Fibroblast of skin of scalp (primary cell): ENCODE data around the gene ARSA.
"Not testable (repeated sequence)": the region's sequence is repeated elsewhere in the genome, so short reads cannot be mapped to it uniquely, and the experiment has no call there.

Source experiments
- DNase-seq: peaks from one replicate; pipeline ENCODE4 v3.0.0-alpha.2; 2013

ARSA gene

DNA sequence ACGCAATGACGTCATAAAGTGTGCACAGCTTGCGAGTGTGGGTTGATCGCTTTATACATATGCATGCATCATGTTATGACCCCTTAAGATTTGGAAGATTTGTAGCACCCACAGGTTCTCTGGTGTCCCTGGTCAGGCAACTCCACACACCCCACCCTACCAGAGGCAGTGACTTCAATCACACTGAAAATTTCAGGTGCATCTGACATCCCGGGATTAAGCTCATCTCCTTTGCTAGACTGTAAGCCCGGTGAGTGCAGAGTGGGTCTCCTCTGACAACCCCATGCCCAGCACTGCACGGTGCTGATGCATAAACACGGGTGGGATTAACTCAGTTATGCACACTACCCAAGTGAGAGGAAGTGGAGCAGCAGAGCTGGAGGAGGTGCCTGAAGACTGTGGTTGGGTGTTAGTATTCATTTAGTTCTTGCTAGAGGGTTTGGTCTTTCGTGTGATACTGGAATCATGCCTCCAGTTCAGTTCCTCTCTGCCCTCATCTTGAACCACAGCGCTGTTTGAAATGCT is 6.5 kb downstream of the ARSA start:
- DNase-seq: no peak

DNA sequence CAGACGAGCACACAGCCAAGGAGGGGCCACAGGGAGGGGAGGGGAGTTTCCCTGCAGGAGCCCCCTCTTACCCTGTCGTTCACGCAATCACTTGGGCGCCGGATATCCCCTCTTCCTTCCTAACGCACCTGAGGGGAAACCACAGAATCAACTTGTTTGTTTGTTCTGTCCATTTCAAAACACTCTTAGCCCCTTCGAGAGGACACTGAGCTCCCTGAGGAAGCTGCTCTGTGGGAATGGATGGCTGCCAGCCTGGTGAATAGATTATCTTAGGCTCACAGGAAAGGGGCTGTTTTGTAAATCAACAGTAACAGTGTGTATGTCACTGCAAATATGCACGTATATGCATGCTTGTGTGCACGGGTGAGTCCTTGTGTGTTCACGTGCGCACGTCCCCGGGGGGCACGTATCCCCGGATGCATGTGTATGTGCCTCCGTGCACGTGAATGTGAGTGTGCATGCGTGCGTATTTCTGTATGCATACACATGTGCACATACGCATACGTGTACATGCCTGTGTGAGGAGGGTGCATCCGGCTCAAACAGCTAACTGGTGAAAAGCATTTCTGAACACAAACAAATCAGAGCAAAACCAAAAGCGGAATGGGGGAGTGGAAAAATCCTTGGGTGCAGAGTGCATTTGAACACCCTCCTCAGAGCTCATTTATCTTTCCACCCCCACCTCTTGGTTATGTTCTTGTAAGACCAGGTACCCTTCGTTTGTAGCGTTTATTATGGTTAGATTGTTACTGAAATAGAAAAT is 7.2 kb downstream of the ARSA start:
- peak; percentile 11 for DNase-seq

DNA sequence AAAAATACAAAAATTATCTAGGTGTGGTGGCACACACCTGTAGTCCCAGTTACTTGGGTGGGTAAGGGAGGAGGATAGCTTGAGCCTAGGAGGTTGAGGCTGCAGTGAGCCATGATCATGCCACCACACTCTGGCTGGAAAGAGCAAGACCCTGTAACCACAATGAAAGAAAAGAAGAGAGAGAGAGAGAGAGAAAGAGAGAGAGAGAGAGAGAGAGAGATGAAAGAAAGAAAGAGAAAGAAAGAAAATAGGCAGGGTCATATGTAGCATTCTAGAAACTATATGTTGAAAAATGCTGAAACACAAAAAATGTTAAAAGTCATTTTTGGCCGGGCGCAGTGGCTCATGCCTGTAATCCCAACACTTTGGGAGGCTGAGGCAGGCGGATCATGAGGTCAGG is 13.7 kb downstream of the ARSA start:
- not testable (repeated sequence) for DNase-seq

DNA sequence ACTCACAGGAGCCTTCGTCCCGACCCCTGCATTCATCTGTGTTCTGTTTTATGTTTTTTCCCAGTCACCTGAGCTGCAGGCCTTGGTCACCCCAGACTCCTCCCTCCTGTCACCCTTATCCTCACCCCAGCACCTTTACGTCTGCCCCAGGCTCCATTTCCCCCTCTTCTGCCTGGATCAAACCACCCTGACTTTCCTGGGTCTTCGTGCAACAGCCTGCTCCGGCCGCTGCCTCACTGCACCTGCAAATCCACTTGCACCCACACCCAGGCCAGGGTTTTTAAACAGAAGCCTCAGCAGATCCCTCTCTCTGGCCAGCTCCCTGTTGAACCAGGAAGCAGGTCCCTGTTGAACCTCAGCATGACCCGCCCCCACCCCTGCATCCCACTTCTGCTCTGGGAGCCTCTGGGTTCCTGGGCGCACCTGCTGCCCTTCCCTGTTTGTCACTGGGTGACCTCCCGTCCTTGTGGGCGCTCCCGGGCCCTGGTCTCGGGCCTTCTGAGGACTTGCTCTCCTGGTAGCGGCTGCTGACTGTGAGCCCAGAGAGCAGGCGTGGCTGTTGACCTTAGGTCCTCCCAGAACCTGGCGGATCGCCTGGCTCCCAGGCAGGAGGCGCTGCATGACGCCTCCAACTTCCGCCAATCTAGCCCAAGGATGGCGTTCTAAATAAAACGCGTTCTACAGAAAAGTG is 14.5 kb downstream of the ARSA start:
- no peak for DNase-seq

DNA sequence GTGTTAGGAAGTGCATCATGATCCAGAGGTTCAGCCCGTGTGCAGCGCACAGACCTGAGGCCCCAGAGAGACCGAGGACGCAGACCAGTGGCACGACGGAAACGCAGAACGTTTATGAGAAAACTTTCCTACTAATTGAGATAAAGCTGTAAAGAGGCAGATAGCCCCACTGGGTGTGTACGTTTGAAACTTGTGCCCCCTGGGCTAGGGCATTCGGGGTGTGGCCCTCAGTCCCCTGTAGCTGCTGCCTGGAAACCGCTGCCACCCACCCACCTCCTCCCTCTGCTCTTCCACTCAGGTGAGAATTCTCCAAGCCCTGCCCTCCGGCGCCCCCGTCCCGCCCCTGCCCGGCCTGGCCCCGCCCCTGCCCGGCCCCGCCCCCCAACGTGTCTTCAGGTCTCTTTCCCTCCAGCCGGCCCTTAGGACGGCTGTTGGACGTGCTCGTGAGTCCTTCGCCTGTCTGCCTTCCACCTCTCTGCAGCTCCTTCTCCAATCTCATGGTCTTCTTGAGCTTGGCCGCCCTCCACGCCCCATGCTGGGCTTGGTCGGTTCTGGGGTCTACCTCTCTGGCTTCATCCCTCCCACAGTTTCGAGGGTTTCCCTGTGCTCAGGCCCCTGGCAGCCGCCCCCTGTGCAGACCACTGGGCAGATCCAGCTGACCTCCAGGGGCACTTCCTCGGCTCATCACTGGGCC is 15.3 kb downstream of the ARSA start:
- no peak for DNase-seq

DNA sequence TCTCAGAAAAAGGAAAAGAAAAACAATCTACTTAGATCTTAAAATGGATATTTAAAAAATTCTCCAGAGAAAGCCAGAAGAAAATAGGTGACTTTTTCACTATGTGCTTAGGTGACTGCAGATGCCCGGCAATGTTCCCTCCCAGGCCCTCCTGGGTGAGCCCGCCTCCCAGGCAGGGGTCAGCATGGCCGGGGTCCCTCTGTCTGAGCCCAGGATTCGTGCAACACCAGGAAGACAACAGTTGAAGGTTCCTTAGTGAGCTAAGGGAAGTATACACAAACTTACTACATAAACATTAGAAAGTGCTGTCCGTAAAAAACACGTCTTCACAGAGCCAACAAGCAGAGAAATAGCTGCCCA is 15.8 kb downstream of the ARSA start:
- DNase-seq: no peak

DNA sequence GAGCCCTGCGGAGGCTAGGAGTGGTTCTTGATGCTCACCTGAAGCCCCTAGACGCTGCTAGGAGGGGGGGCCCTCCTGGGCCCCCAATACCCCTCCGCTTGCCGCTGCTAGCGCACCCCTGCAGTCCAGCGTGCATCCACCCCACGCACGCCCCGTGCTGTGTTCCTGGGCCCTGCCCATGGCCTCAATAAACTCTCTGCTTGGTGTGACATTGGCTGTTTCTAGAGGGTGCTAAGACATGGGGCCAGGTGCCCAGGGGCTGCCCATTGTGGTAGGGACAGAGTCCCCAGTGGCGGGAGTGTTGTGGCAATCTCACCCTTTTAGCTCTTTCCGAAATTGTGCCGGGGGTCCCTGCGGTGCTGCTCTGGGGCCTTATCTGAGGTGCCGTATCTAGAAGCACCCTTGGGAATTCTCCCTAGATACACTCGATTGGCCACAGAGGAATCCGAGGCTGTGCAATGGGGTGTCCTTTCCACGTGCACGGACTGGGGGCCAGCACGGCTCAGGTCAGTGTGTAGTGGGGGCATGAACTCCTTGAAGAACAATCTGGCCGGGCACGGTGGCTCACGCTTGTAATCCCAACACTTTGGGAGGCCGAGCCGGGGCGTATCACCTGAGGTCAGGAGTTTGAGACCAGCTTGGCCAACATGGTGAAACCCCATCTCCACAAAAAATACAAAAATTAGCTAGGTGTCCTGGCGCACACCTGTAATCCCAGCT is 16.5 kb downstream of the ARSA start:
- no peak for DNase-seq

DNA sequence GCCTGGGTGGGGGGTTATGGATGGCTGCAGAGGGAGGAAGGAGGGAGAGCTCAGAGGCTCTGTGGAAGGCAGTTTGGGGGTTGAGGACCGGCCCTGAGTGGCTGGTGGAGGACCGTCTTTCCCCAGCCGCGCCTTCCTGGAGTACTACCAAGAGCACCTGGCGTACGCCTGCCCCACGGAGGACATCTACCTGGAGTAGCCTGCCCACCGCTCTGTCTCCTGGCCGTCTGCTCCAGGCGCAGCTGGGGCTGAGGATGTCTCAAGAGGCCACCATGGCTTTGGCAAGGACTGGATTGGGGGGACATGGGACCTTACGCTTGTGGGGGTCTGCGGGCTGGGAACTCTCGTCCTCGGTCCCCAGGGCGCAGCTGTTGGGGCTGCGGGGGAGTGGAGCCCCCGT is 17.4 kb downstream of the ARSA start:
- no peak for DNase-seq

DNA sequence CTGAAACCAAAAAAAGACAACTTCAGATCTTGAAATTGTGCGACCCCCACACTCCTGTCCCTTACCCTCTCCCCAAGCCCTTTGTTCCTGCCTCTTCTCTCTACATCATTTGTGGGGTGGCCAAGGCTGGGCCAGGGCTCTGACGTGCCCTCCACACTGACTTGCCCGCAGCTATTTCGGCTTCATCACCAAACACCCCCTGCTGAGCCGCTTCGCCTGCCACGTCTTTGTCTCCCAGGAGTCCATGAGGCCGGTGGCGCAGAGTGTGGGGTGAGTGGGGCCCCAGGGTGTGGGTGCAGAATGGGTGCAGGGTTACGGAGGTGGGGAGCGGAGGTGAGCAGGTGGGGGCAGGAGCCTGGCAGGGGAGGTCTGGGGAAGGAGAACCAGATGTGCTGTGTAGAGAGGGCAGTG is 17.9 kb downstream of the ARSA start:
- DNase-seq: no peak

DNA sequence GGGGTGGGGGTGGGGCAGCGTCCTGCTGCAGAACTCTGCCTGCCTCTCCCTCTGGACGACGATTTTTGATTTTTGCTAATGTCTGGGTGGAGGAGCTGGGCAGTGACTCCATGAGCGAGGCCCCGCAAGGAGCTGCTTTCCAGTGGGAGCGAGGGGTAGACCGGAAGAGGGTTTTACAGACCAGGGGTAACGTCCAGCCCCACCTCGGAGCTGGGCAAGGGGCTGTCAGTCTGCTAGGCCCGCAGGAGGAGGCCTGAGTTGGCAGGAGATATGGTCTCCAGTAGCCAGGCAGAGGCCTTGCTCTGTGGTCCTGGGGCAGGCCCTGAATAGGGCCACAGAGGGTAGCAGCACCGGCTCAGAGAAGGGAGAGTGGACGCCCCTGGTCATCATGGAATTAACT is 18.4 kb downstream of the ARSA start:
- DNase-seq: no peak

DNA sequence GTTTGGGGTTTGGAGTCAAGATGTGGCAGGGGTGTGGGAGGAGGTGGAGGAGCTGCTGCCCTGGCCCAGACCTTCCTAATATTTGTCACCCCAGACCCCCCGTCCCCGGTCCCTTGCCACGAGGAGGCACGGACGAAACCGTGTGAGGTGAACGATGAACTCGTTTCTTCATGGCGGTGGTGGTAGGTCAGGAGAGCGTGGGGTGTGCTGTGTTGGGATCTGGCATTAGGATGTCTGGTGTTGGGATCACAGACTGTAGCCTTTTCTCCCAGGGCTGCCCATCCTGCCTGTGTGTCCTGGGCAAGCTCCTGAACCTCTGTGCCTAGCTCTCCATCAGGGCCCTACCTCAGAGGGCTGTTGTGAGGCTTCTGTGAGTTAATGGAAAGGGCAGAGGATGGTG is 19.0 kb downstream of the ARSA start:
- no peak for DNase-seq

DNA sequence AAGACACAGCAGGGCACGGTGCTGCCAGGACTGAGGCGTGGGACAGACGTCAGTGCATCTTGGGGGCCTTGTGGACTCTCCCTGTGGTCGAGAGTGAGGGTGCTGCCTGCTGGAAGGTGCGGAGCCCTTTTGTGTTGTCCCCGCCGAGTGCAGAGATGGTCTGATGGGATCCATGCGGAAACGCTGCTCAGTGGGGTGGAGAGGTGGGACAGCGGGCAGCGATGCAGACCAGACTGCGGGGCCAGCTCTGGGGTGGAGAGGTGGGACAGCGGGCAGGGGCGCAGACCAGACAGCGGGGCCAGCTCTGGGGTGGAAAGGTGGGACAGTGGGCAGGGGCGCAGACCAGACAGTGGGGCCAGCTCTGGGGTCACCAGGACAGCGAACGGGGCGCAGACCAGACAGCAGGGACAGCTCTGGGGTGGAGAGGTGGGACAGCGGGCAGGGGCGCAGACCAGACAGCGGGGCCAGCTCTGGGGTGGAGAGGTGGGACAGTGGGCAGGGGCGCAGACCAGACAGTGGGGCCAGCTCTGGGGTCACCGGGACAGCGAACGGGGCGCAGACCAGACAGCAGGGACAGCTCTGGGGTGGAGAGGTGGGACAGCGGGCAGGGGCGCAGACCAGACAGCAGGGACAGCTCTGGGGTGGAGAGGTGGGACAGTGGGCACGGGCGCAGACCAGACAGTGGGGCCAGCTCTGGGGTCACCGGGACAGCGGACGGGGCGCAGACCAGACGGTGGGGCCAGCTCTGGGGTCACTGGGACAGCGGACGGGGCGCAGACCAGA is 19.7 kb downstream of the ARSA start:
- not testable (repeated sequence) for DNase-seq

DNA sequence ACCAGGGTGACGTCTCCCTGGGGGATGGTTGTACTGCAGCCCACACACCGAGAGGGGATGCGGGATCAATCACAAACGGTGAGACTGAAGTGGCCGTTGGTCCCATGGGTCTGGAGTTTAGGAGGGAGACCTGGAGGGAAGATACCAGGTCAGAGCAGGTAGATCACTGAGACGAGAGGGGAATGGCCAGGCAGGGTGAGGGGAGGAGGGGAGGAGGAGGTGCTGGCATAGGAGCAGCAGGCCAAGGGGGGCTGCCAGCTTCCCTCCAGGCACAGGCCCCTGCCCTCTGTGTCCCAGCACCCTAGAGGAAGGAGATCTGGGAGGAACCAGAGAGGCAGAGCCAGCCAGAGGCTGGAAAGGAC is 20.3 kb downstream of the ARSA start:
- DNase-seq: no peak

DNA sequence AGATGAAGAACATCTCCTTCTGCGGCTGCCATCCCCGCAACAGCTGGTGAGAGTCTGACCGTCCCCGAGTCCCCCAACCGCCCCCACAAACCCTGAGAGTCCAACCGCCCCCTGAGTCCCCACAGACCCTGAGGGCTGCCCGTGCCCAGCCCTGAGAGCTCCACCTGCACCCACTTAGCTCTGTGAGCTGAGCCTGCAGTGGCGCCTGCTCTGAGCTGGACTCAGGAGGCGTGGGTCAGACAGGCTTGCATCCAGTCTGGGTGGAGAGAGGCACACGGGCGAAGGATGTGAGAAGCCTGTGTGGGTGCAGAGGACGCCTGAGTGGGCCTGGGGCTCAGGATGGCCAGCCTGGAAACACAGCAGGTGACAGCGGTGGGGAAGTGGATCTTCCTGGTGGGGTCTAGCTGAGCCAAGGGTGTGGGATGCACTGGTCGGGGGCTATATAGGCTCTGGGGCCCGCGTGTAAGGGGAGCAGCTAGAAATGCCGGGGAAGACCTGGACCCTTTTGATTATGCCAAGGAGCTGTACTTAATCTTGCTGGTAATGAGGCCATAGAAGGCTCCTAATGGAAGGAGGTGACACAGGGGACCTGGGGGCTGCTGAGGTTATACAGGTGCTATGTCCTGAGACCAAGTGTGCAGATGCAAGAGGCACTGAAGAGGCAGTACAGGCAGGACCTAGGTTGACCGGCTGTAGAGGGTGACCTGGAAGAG is 20.9 kb downstream of the ARSA start:
- DNase-seq: no peak

DNA sequence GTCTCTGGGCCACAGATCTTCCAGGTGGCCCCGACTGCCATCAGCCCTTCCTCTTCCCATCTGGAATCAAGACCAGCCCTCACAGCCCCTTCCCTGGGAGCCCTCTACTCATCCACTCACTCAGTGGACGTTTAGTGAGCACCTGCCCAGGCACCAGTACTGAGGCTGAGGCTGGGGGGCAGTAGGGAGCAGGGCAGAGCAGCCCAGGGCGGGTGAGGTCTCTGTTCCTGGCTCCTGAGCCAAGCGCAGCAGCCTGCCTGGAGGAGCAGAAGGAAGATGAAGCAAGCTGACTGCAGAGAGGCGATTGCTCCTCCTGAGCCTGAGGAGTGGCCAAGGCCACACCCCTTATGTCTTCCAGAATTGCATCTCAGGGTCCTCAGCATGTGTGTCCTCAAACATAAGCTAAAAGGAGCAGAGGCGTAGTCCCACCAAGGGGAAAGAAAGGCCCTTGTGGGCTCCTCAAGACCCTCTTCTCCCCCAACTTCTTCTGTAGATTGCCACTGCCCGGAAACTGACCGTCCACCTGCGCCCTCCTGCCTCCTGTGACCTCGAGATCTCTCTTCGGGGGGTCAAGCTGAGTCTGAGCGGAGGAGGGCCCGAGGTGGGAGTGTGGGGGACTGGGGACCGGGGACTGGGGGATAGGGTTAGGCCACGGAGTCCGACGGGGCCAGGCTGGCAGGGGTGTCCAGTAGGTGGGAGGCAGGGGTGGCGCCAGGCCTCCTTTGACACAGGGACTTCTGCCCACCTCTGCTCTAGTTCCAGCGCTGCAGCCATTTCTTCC is 21.6 kb downstream of the ARSA start:
- no peak for DNase-seq

DNA sequence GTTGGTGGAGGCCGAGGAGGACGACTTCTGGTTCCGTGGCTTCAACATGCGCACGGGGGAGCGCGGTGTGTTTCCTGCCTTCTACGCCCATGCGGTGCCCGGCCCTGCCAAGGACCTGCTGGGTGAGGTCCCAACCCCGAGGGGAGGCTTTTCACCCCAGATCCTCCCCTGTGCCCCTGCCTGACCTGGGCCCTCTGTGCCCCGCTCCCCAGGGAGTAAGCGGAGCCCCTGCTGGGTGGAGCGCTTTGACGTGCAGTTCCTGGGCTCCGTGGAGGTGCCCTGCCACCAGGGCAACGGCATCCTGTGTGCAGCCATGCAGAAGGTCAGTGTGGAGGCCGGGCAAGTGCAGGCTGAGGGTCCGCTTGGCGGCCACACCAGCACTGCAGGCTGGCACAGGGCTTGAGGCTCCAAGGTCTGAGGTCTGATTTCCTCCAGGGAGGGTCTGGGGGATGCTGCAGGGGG is 22.3 kb downstream of the ARSA start:
- no peak for DNase-seq

DNA sequence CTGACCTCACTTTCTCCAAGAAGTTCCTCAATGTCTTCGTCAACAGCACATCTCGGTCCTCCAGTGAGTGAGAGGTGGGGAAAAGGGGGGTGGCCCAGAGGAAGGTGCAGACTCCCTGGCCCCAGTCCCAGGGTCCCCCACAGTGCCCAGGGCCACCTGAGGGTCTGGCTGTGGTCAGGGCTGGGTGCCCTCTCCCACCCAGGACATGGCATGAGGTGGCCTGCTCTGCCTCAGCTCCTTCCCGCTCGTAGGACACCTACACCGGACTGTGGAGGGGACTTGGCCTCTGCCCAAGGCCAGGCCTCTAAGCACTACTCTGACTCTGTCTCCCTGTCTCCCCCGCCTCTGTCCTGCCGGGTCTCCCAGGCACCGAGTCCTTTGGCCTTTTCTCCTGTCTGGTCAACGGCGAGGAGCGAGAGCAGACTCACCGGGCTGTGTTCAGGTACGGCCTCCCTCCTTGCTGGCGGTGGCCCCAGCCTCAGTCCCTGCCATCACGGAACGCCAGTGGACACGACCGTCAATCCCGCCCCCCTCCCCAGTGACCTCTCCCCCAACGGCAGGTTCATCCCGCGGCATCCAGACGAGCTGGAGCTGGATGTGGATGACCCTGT is 22.8 kb downstream of the ARSA start:
- DNase-seq: no peak

DNA sequence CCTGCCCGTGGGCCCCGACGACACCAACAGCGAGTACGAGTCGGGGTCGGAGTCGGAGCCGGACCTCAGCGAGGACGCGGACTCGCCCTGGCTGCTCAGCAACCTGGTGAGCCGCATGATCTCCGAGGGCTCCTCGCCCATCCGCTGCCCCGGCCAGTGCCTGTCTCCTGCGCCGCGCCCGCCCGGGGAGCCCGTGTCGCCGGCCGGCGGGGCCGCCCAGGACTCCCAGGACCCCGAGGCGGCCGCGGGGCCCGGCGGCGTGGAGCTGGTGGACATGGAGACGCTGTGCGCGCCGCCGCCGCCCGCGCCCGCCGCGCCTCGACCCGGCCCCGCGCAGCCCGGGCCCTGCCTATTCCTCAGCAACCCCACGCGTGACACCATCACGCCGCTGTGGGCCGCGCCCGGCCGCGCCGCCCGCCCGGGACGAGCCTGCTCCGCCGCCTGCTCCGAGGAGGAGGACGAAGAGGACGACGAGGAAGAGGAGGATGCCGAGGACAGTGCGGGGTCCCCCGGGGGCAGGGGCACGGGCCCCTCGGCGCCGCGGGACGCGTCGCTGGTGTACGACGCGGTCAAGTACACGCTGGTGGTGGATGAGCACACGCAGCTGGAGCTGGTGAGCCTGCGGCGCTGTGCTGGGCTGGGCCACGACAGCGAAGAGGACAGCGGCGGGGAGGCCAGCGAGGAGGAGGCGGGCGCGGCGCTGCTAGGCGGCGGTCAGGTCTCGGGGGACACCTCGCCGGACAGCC is 23.5 kb downstream of the ARSA start:
- DNase-seq: no peak

DNA sequence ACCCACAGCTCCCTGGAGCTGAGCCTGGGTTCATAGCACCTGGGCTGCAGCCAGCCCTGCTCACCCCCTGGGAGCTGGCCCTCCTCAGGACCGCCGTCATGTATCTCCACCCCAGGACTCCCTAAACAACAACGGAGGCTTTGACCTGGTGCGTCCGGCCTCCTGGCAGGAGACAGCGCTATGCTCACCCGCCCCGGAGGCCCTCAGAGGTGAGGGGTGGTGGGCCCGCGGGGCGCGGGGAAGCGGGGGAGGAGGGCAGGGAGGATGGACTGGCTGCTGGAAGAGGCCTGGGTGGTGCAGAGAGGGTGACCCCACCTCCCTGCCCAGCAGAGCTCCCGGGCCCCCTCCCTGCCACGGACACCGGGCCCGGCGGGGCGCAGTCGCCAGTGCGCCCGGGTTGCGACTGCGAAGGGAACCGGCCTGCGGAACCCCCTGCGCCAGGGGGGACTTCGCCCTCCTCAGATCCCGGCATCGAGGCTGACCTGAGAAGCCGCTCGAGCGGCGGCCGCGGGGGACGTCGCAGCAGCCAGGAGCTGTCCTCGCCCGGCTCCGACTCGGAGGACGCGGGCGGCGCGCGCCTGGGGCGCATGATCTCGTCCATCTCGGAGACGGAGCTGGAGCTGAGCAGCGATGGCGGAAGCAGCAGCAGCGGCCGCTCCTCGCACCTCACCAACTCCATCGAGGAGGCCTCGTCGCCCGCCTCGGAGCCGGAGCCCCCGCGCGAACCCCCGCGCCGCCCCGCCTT is 24.3 kb downstream of the ARSA start:
- no peak for DNase-seq
